ENCODE data around the gene CBR3. TPM values are rescaled to one million over a fixed set of nuclear protein-coding genes. Genes with fewer than 3 reads are reported as not detected.
A peak's percentile ranks its signal among the peaks of the same experiment; 100 is the strongest.

CBR3 gene
- total and polyA plus RNA-seq, 10 donors = 1.4 to 4.5 (median 2.9) TPM

GRCh38 chr21:36171336-36171735 lies 36.5 kb downstream of the CBR3 start:
- Histone ChIP-seq H3K27ac (peak overlapping the region in 4 of 8 donors; percentile 22 to 76 (median 56)), H3K27me3 (replicated peaks in 1 of 7) (no peaks in the 10 kb centered on the region), H3K4me3 (no peak overlapping the region), H3K36me3 (peaks cover 0 to 54% (median 17%) of the 10 kb centered on the region in 6 donors), H3K4me1 (peaks cover 5 to 52% (median 21%) of the 10 kb centered on the region in 6 donors), H3K9me3 (no peaks in the 10 kb centered on the region)
- TF ChIP-seq CTCF (IDR thresholded peaks at IDR 0.05 in 8 of 11, conservative IDR thresholded peaks at IDR 0.05 in 3 of 11) (no peak), POLR2A (IDR thresholded peaks at IDR 0.05) (no peak), POLR2AphosphoS5 (IDR thresholded peaks at IDR 0.05) (no peak)
- intact Hi-C loops (cut with DNase I; ENCODE audit: low total_unique reads) = no loop called here
- DNase-seq = no peak
- 80 to 88% (median 85%) methylated on average over 5 of the region's 5 CpGs for WGBS, 5 donors

GRCh38 chr21:36171741-36172331 lies 37.0 kb downstream of the CBR3 start:
- H3K27me3 ChIP-seq (replicated peaks in 1 of 7) = no peaks in the 10 kb centered on the region
- WGBS, 5 donors = 65 to 77% (median 70%) methylated on average over 9 of the region's 9 CpGs
- H3K9me3 ChIP-seq = no peaks in the 10 kb centered on the region
- intact Hi-C loops (cut with DNase I; ENCODE audit: low total_unique reads) = no loop called here
- peaks cover 5 to 57% (median 21%) of the 10 kb centered on the region in 6 donors for H3K4me1 ChIP-seq
- no peak for DNase-seq
- no peak overlapping the region for H3K4me3 ChIP-seq
- peaks cover 0 to 53% (median 13%) of the 10 kb centered on the region in 6 donors for H3K36me3 ChIP-seq
- no peak for TF ChIP-seq CTCF (IDR thresholded peaks at IDR 0.05 in 8 of 11, conservative IDR thresholded peaks at IDR 0.05 in 3 of 11)
- TF ChIP-seq POLR2A (IDR thresholded peaks at IDR 0.05) = no peak
- TF ChIP-seq POLR2AphosphoS5 (IDR thresholded peaks at IDR 0.05) = no peak
- peak overlapping the region in 4 of 8 donors; percentile 22 to 76 (median 56) for H3K27ac ChIP-seq

GRCh38 chr21:36174780-36175179 lies 39.9 kb downstream of the CBR3 start:
- TF ChIP-seq CTCF (IDR thresholded peaks at IDR 0.05 in 8 of 11, conservative IDR thresholded peaks at IDR 0.05 in 3 of 11) = no peak
- no peak for TF ChIP-seq POLR2AphosphoS5 (IDR thresholded peaks at IDR 0.05)
- no peak for TF ChIP-seq POLR2A (IDR thresholded peaks at IDR 0.05)
- Histone ChIP-seq H3K9me3 (no peaks in the 10 kb centered on the region), H3K4me1 (peaks cover 5 to 70% (median 24%) of the 10 kb centered on the region in 6 donors), H3K4me3 (no peak overlapping the region), H3K36me3 (peaks cover 0 to 31% (median 2%) of the 10 kb centered on the region in 6 donors), H3K27me3 (replicated peaks in 1 of 7) (no peaks in the 10 kb centered on the region), H3K27ac (no peak overlapping the region)
- WGBS, 5 donors = 96 to 99% (median 97%) methylated on average over 6 of the region's 6 CpGs
- intact Hi-C loops (cut with DNase I; ENCODE audit: low total_unique reads) = no loop called here
- no peak for DNase-seq

DNA sequence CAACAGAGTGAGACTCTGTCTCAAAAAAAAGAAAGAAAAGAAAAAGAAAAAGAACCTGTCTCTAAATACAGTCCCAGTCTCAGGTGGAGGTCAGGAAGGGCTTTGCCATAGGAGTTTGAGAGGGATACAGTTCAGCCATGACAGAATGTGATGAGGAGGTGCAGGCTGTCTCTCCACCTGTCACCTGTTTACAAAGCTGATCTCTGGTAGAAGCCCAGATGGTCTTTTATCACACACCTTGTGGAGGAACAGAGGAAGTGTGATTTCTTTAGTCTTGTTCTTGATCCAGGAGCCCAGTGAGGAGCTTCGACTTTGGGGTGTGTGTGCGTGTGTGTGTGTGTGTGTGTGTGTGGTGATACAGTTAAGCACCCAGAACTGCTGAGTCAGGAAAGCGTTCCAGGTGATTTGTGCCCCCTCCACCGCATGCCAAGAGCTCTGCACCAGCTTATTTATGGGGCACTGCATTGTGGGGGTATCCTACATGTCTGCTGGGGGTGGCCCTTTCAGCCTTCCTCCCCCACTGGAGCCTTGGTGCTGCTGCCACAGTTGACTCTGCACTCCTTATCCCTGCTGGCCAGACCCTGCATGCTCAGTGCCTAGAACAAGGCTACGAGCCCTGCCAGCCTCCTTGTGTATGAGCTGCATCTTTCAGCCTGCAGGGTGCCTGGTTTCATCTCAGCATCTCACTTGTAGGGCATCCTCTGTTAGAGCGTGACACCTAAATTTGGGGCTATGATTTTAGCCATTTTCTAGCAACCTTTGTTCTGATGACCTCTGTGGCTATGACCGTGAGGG lies 41.1 kb downstream of the CBR3 start:
- intact Hi-C loops (cut with DNase I; ENCODE audit: low total_unique reads) = no loop called here
- Histone ChIP-seq H3K36me3 (peaks cover 0 to 20% (median 0%) of the 10 kb centered on the region in 6 donors), H3K27me3 (replicated peaks in 1 of 7) (no peaks in the 10 kb centered on the region), H3K4me3 (no peak overlapping the region), H3K27ac (no peak overlapping the region), H3K9me3 (no peaks in the 10 kb centered on the region), H3K4me1 (peaks cover 5 to 69% (median 25%) of the 10 kb centered on the region in 6 donors)
- WGBS, 5 donors = 71 to 82% (median 75%) methylated on average over 5 to 7 of the region's 7 CpGs
- no peak for DNase-seq
- TF ChIP-seq CTCF (IDR thresholded peaks at IDR 0.05 in 8 of 11, conservative IDR thresholded peaks at IDR 0.05 in 3 of 11) (no peak), POLR2A (IDR thresholded peaks at IDR 0.05) (no peak), POLR2AphosphoS5 (IDR thresholded peaks at IDR 0.05) (no peak)

Measured in spleen (tissue), 11 donors.